ENCODE results near the gene CACNA1A.
"Not testable (repeated sequence)": the region's sequence is repeated elsewhere in the genome, so short reads cannot be mapped to it uniquely, and the experiment has no call there.

Gene CACNA1A

GRCh38 chr19:13429563-13429962 lies 76.7 kb downstream of the CACNA1A start:
- H3K4me3 ChIP-seq (ENCODE audit: low read depth, low read length), result no peak overlapping the region
- TF ChIP-seq CTCF (IDR thresholded peaks at IDR 0.05; ENCODE audit: borderline replicate concordance, insufficient read depth, low read depth, low read length), result no peak

GRCh38 chr19:13428352-13428751 lies 77.9 kb downstream of the CACNA1A start:
- peak; percentile 68 for TF ChIP-seq CTCF (IDR thresholded peaks at IDR 0.05; ENCODE audit: borderline replicate concordance, insufficient read depth, low read depth, low read length)
- H3K4me3 ChIP-seq (ENCODE audit: low read depth, low read length), result no peak overlapping the region

GRCh38 chr19:13427273-13428051 lies 78.8 kb downstream of the CACNA1A start:
- H3K4me3 ChIP-seq (ENCODE audit: low read depth, low read length), result no peak overlapping the region
- TF ChIP-seq CTCF (IDR thresholded peaks at IDR 0.05; ENCODE audit: borderline replicate concordance, insufficient read depth, low read depth, low read length), result no peak

DNA sequence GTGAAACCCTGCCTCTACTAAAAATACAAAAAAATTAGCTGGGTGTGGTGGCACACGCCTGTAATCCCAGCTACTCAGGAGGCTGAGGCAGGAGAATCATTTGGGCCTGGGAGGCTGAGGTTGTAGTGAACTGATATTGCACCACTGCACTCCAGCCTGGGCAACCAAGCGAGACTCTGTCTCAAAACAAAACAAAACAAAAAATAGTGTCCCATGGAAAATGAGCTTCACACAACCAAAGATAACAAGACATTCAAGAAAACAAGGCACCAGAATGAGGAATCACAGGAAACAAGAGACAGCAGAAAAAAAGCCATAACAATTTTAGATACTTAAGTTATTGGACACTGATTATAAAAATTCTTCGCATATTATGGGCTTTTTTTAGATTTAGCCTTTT lies 80.4 kb downstream of the CACNA1A start:
- H3K4me3 ChIP-seq (ENCODE audit: low read depth, low read length), result not testable (repeated sequence)

- no peak for TF ChIP-seq CTCF (IDR thresholded peaks at IDR 0.05; ENCODE audit: borderline replicate concordance, insufficient read depth, low read depth, low read length)
These were observed 81.1 kb downstream of the CACNA1A start for GRCh38 chr19:13425151-13425550.

DNA sequence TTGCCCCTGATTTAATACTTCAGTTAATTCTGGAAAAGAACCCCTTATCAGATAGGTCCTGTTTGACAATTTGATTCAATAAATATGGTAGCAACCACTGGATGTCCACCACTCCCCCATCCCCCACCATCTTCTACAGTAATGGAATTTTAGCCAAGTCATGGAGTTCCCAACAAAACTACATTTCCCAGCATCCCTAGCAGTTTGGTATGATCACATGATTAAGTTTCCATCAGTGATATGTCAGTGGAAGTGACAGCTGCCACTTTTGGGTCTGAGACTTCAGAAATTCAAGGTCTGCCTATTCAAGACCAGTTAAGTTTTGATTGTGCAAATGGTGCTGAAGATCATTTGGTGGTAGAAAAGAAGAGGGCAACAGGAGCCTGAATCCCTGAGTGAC lies 85.5 kb downstream of the CACNA1A start:
- no peak overlapping the region for H3K4me3 ChIP-seq (ENCODE audit: low read depth, low read length)
- TF ChIP-seq CTCF (IDR thresholded peaks at IDR 0.05; ENCODE audit: borderline replicate concordance, insufficient read depth, low read depth, low read length), result no peak

More at GRCh38 chr19:13425151-13425550, 81.1 kb downstream of the CACNA1A start:
- no peak overlapping the region for H3K4me3 ChIP-seq (ENCODE audit: low read depth, low read length)

- no peak for TF ChIP-seq CTCF (IDR thresholded peaks at IDR 0.05; ENCODE audit: borderline replicate concordance, insufficient read depth, low read depth, low read length)
- H3K4me3 ChIP-seq (ENCODE audit: low read depth, low read length), result no peak overlapping the region
These were observed 89.2 kb downstream of the CACNA1A start for GRCh38 chr19:13417054-13417453.

Measured in GM12875 (cell line).